Fibroblast of the aortic adventitia (primary cell): ENCODE measurements around the gene LUZP1. TPM values are rescaled to one million over a fixed set of nuclear protein-coding genes. Genes with fewer than 3 reads are reported as not detected.

Source experiments
- DNase-seq: peaks from one replicate; pipeline ENCODE4 v3.0.0-alpha.2; 2010; ENCODE audit warnings: low read depth
- H3K4me3 ChIP-seq: 2 replicates; pipeline ENCODE4 v1.5.1; 2011; ENCODE audit warnings: low read depth, mild to moderate bottlenecking, control low read depth, low read length, moderate library complexity
- total RNA-seq: library from RNA; depleted of rRNA; stranded (reverse); fragments of >200 nt; gene quantifications from 2 replicates; pipeline ENCODE4 v1.2.3, GENCODE V29; 2012; ENCODE audit warnings: low replicate concordance
- TF ChIP-seq, protein P1 (sequence below): IDR thresholded peaks from 2 replicates; pipeline ENCODE4 v1.5.1; 2011; ENCODE audit warnings: mild to moderate bottlenecking, low read length, control low read depth, inconsistent platforms; ENCODE audit not compliant: insufficient read depth

The LUZP1 gene
- total RNA-seq, 1 donor: 26.2 TPM

- TF ChIP-seq, protein P1, sequence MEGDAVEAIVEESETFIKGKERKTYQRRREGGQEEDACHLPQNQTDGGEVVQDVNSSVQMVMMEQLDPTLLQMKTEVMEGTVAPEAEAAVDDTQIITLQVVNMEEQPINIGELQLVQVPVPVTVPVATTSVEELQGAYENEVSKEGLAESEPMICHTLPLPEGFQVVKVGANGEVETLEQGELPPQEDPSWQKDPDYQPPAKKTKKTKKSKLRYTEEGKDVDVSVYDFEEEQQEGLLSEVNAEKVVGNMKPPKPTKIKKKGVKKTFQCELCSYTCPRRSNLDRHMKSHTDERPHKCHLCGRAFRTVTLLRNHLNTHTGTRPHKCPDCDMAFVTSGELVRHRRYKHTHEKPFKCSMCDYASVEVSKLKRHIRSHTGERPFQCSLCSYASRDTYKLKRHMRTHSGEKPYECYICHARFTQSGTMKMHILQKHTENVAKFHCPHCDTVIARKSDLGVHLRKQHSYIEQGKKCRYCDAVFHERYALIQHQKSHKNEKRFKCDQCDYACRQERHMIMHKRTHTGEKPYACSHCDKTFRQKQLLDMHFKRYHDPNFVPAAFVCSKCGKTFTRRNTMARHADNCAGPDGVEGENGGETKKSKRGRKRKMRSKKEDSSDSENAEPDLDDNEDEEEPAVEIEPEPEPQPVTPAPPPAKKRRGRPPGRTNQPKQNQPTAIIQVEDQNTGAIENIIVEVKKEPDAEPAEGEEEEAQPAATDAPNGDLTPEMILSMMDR: no peak
- no peak for DNase-seq
Measured at GRCh38 chr1:23091545-23091944, 77.1 kb downstream of the LUZP1 start.

GRCh38 chr1:23090056-23090455 lies 78.6 kb downstream of the LUZP1 start:
- no peak for DNase-seq
- TF ChIP-seq, protein P1: no peak
- no peak overlapping the region for H3K4me3 ChIP-seq

More at GRCh38 chr1:23091545-23091944, 77.1 kb downstream of the LUZP1 start:
- H3K4me3 ChIP-seq: no peak overlapping the region

- TF ChIP-seq, protein P1: no peak
- no peak overlapping the region for H3K4me3 ChIP-seq
- DNase-seq: no peak
Measured at GRCh38 chr1:23088027-23088426, 80.6 kb downstream of the LUZP1 start.

GRCh38 chr1:23085696-23086095 lies 83.0 kb downstream of the LUZP1 start:
- no peak overlapping the region for H3K4me3 ChIP-seq
- TF ChIP-seq, protein P1: no peak

DNA sequence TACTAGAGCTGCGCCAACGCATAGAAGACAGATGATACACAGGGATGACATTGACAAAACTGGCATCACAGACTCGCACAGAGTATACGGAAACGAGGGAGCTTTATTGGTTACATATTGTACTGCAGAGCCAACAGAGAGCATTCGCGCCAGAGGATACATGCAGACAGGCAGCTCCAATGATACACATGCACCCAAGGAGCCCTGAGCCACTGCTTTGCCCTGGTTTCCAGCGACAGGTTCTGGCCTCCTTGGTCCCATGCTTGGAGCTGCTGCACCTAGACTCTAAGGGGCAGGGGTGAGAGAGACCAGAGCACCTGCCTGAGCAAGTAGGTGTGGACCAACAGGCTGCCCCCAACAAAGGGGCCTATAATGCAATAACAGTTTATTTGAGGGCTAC lies 83.8 kb downstream of the LUZP1 start:
- TF ChIP-seq, protein P1: no peak
- DNase-seq: no peak
- no peak overlapping the region for H3K4me3 ChIP-seq

More at GRCh38 chr1:23085696-23086095, 83.0 kb downstream of the LUZP1 start:
- DNase-seq: no peak

DNA sequence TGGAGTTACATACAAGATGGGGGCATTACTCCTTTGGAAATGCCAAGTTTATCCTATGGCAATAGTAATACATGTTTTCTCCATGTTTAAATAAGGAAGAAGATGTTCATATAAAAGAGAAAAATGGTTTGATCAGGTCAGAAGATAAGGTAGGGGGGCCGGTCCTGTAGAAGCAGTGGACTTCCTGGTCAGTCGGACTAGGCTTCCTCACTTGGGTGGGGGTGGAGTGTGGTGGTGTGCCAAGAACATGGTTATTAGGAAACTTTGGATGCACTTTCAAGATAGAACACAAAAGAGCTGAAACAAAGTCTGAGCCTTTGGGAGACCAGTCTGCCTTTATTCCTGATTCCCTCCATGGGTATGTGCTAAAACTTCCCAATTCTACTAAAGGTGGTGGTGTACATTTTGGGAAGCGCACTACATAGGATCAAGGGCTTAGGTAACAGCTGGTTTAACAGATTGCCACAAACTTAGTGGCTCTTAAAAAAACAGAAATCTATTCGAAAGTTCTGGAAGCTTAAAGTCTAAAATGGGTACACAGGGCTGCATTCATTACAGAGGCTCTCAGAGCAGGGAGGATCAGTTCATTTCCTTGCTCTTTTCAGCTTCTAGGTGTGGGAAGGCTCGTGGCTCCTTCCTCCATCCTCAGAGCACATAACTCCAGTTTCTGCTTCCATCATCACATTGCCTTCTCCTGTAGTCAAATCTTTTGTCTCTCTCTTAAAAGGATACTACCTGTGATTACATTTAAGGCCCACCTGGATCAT lies 84.8 kb downstream of the LUZP1 start:
- TF ChIP-seq, protein P1: no peak
- H3K4me3 ChIP-seq: no peak overlapping the region
- peak; percentile 41 for DNase-seq
